ENCODE results near the gene DNAJB4.
"Not testable (repeated sequence)": the region's sequence is repeated elsewhere in the genome, so short reads cannot be mapped to it uniquely, and the experiment has no call there.

DNAJB4 gene

GRCh38 chr1:78058670-78059069 lies 53.9 kb downstream of the DNAJB4 start:
- TF ChIP-seq EZH2 (IDR thresholded peaks at IDR 0.05; ENCODE audit: borderline replicate concordance, low read length), result no peak
- TF ChIP-seq CTCF (IDR thresholded peaks at IDR 0.05; ENCODE audit: low read length), result no peak
- H3K9me3 ChIP-seq (ENCODE audit: low read length), result no peaks in the 10 kb centered on the region
- no peaks in the 10 kb centered on the region for H3K79me2 ChIP-seq (ENCODE audit: insufficient read depth, low read length)
- no peaks in the 10 kb centered on the region for H3K27me3 ChIP-seq (ENCODE audit: insufficient read depth, low read length)
- H2AFZ ChIP-seq (ENCODE audit: low read length), result no peak overlapping the region
- H4K20me1 ChIP-seq (ENCODE audit: insufficient read depth, low read length), result no peaks in the 10 kb centered on the region
- H3K36me3 ChIP-seq (ENCODE audit: insufficient read depth, low read length), result no peaks in the 10 kb centered on the region
- no peaks in the 10 kb centered on the region for H3K9me2 ChIP-seq (ENCODE audit: low read depth, low read length)
- no peak overlapping the region for H3K9ac ChIP-seq (ENCODE audit: low read length)
- H3F3A ChIP-seq (ENCODE audit: insufficient read depth, low read length), result no peaks in the 10 kb centered on the region
- H3K4me3 ChIP-seq (ENCODE audit: low read depth, low read length, poor library complexity, severe bottlenecking), result no peak overlapping the region
- no peaks in the 10 kb centered on the region for H3K4me1 ChIP-seq (ENCODE audit: insufficient read depth, low read length, severe bottlenecking)
- H3K4me2 ChIP-seq (ENCODE audit: low read length), result no peak overlapping the region
- no peak overlapping the region for H3K27ac ChIP-seq (ENCODE audit: low read depth, low read length, poor library complexity, severe bottlenecking)

- Histone ChIP-seq H3K36me3 (ENCODE audit: insufficient read depth, low read length) (no peaks in the 10 kb centered on the region), H3F3A (ENCODE audit: insufficient read depth, low read length) (no peaks in the 10 kb centered on the region), H3K4me1 (ENCODE audit: insufficient read depth, low read length, severe bottlenecking) (no peaks in the 10 kb centered on the region), H3K9me2 (ENCODE audit: low read depth, low read length) (no peaks in the 10 kb centered on the region), H3K27me3 (ENCODE audit: insufficient read depth, low read length) (no peaks in the 10 kb centered on the region; the same call in 1 of the 2 replicates), H4K20me1 (ENCODE audit: insufficient read depth, low read length) (no peaks in the 10 kb centered on the region), H3K9me3 (ENCODE audit: low read length) (no peaks in the 10 kb centered on the region), H3K27ac (ENCODE audit: low read depth, low read length, poor library complexity, severe bottlenecking) (no peak overlapping the region), H3K9ac (ENCODE audit: low read length) (no peak overlapping the region), H3K4me3 (ENCODE audit: low read depth, low read length, poor library complexity, severe bottlenecking) (no peak overlapping the region), H3K79me2 (ENCODE audit: insufficient read depth, low read length) (no peaks in the 10 kb centered on the region), H2AFZ (ENCODE audit: low read length) (no peak overlapping the region), H3K4me2 (ENCODE audit: low read length) (no peak overlapping the region)
- no peak for TF ChIP-seq CTCF (IDR thresholded peaks at IDR 0.05; ENCODE audit: low read length)
- no peak for TF ChIP-seq EZH2 (IDR thresholded peaks at IDR 0.05; ENCODE audit: borderline replicate concordance, low read length)
Measured at GRCh38 chr1:78060857-78061563, 56.3 kb downstream of the DNAJB4 start.

- Histone ChIP-seq H2AFZ (ENCODE audit: low read length) (no peak overlapping the region), H3K9ac (ENCODE audit: low read length) (no peak overlapping the region), H3K4me2 (ENCODE audit: low read length) (no peak overlapping the region), H3K36me3 (ENCODE audit: insufficient read depth, low read length) (no peaks in the 10 kb centered on the region), H3K79me2 (ENCODE audit: insufficient read depth, low read length) (no peaks in the 10 kb centered on the region), H3K4me1 (ENCODE audit: insufficient read depth, low read length, severe bottlenecking) (no peaks in the 10 kb centered on the region), H3K27me3 (ENCODE audit: insufficient read depth, low read length) (no peaks in the 10 kb centered on the region; the same call in 1 of the 2 replicates), H3K4me3 (ENCODE audit: low read depth, low read length, poor library complexity, severe bottlenecking) (no peak overlapping the region), H3F3A (ENCODE audit: insufficient read depth, low read length) (no peaks in the 10 kb centered on the region), H4K20me1 (ENCODE audit: insufficient read depth, low read length) (no peaks in the 10 kb centered on the region), H3K27ac (ENCODE audit: low read depth, low read length, poor library complexity, severe bottlenecking) (no peak overlapping the region), H3K9me2 (ENCODE audit: low read depth, low read length) (no peaks in the 10 kb centered on the region), H3K9me3 (ENCODE audit: low read length) (no peaks in the 10 kb centered on the region)
- no peak for TF ChIP-seq EZH2 (IDR thresholded peaks at IDR 0.05; ENCODE audit: borderline replicate concordance, low read length)
- no peak for TF ChIP-seq CTCF (IDR thresholded peaks at IDR 0.05; ENCODE audit: low read length)
Measured at GRCh38 chr1:78061825-78062523, 57.2 kb downstream of the DNAJB4 start.

- not testable (repeated sequence) for H3K79me2 ChIP-seq (ENCODE audit: insufficient read depth, low read length); H3K4me3 ChIP-seq (ENCODE audit: low read depth, low read length, poor library complexity, severe bottlenecking); H3F3A ChIP-seq (ENCODE audit: insufficient read depth, low read length); H3K9me2 ChIP-seq (ENCODE audit: low read depth, low read length); H2AFZ ChIP-seq (ENCODE audit: low read length); H3K4me1 ChIP-seq (ENCODE audit: insufficient read depth, low read length, severe bottlenecking); H3K9ac ChIP-seq (ENCODE audit: low read length); H3K27me3 ChIP-seq (ENCODE audit: insufficient read depth, low read length); H4K20me1 ChIP-seq (ENCODE audit: insufficient read depth, low read length); H3K36me3 ChIP-seq (ENCODE audit: insufficient read depth, low read length); H3K27ac ChIP-seq (ENCODE audit: low read depth, low read length, poor library complexity, severe bottlenecking); H3K4me2 ChIP-seq (ENCODE audit: low read length); H3K9me3 ChIP-seq (ENCODE audit: low read length)
Measured at GRCh38 chr1:78064886-78065285, 60.1 kb downstream of the DNAJB4 start.
